ENCODE measurements around the gene TEPSIN.

The TEPSIN gene

DNA sequence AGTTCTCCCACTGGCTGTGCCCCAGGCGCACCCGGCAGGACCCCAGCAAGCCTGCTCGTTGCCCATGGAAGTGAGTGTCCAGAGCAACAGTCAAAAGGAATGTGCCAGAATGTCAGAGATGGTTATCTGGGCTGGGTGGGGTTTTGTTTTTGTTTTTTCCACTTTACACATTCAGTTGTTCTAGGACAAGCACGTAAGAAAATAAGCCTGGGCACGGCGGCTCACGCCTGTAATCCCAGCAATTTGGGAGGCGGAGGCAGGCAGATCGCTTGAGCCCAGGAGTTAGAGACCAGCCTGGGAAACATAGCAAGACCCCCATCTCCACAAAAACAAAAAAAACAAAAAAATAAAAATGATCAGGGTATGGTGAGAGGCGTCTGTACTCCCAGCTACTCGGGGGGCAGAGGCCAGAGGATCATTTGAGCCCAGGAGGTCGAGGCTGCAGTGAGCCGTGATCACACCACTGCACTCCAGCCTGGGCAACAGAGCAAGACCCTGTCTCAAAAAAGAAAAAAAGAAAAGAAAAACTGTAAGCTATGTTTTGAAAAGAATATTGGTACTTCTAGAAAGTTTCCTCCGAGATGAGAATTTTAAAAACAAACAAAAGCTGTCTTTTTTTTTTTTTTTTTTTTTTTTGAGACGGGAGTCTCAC lies 8.6 kb upstream of the TEPSIN start:
- no peak overlapping the region for H3K4me3 ChIP-seq
- no peak for DNase-seq
- H3K36me3 ChIP-seq, result peaks cover 21 to 56% (median 38%) of the 10 kb centered on the region in 3 donors
- H3K4me1 ChIP-seq, result no peaks in the 10 kb centered on the region
- no peaks in the 10 kb centered on the region for H3K9me3 ChIP-seq
- intact Hi-C loops (cut with DNase I; ENCODE audit: low total_unique reads), result no loop called here
- H3K27ac ChIP-seq, result no peak overlapping the region
- TF ChIP-seq, protein P1, sequence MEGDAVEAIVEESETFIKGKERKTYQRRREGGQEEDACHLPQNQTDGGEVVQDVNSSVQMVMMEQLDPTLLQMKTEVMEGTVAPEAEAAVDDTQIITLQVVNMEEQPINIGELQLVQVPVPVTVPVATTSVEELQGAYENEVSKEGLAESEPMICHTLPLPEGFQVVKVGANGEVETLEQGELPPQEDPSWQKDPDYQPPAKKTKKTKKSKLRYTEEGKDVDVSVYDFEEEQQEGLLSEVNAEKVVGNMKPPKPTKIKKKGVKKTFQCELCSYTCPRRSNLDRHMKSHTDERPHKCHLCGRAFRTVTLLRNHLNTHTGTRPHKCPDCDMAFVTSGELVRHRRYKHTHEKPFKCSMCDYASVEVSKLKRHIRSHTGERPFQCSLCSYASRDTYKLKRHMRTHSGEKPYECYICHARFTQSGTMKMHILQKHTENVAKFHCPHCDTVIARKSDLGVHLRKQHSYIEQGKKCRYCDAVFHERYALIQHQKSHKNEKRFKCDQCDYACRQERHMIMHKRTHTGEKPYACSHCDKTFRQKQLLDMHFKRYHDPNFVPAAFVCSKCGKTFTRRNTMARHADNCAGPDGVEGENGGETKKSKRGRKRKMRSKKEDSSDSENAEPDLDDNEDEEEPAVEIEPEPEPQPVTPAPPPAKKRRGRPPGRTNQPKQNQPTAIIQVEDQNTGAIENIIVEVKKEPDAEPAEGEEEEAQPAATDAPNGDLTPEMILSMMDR (IDR thresholded peaks at IDR 0.05), result no peak
- no peaks in the 10 kb centered on the region for H3K27me3 ChIP-seq

DNA sequence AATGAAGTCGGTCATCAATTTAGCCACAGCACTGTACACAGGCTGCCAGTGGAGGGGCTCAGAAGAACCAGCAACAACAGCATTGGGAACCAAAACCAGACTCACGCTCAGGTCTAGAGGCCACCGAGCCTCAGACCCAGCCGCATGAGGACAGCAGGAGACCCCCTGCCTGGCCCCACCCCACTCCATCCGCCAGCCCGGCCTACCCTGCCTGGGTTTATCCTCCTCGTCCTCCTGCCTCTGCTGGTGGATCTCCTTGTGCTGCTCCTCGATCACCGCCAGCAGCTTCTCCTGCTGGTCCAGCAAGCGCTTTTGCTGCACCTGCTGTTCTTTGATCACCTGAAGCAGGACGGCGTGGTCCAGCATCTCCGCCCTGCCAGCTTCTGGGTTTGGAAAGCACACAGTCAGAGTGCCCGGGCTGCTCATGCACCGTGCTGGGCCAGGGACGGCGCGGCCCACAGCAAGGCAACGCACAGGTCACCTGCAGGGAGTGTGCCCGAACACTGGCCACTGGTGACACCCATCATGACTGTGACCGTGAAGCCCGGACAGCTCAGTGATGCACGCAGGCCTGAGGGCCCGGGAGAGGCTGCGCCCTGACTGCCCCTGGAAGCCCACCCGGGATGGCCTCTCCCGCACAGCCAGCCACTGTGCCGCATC lies 8.0 kb upstream of the TEPSIN start:
- Histone ChIP-seq H3K36me3 (peaks cover 17 to 53% (median 31%) of the 10 kb centered on the region in 3 donors), H3K27me3 (no peaks in the 10 kb centered on the region), H3K9me3 (no peaks in the 10 kb centered on the region), H3K27ac (no peak overlapping the region), H3K4me1 (peaks cover 0 to 6% (median 0%) of the 10 kb centered on the region in 4 donors), H3K4me3 (no peak overlapping the region)
- TF ChIP-seq, protein P1 (IDR thresholded peaks at IDR 0.05), result no peak
- no peak for DNase-seq
- intact Hi-C loops (cut with DNase I; ENCODE audit: low total_unique reads), result no loop called here

DNA sequence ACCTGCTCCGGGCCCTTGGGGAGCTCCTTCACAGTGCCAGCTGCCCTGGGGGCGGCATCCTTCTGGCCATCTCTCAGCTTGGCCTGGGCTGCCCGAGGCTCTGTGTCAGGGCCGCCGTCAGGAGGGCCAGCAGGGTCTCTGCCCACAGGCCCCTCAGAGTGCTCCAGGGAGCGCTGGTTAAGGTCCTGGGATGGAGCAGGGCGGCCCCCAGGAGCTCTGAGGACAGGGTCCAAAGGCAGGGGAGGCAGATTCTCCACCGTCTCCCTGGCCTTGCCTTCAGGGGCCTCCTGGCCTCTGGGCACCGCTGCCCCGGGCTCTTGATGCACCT lies 7.5 kb upstream of the TEPSIN start:
- Histone ChIP-seq H3K27ac (no peak overlapping the region), H3K27me3 (no peaks in the 10 kb centered on the region), H3K4me3 (no peak overlapping the region), H3K9me3 (no peaks in the 10 kb centered on the region), H3K36me3 (peaks cover 15 to 53% (median 26%) of the 10 kb centered on the region in 3 donors), H3K4me1 (peaks cover 0 to 11% (median 0%) of the 10 kb centered on the region in 4 donors)
- TF ChIP-seq, protein P1 (IDR thresholded peaks at IDR 0.05), result no peak
- no peak for DNase-seq
- intact Hi-C loops (cut with DNase I; ENCODE audit: low total_unique reads), result no loop called here

DNA sequence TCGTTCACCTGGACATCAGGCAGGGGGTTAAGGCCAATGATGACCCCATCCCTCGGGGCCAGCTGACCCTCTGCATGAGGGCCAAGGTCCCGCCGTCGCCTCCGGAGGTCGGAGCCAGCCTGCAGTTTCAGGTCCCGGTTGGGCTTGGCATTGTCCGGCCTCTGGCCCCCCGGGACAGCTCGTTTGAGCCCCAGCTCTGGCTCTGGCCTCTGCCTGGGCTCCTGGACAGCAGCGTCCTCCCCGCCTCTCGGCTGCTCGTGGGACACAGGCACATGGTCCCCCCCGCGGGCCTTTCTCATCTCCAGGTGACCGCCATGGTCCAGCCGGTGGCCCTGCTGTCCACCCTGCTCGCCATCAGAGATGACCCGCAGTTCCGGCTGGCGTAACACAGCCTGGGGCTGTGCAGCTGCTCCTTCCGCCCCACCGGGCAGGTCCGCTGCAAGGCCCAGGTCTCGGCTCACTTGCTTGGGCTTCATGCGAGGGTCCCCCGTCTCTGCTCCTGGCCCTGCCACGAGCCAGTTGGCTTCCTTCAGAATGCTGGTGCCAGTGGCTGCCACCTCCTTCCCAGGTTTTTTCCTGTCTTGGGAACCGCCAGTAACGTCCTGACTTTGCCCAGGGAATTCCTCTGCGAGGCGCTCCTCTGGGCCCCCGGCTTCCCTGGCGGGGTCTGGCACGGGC lies 6.9 kb upstream of the TEPSIN start:
- DNase-seq, result no peak
- no peaks in the 10 kb centered on the region for H3K9me3 ChIP-seq
- H3K27me3 ChIP-seq, result no peaks in the 10 kb centered on the region
- no peak overlapping the region for H3K27ac ChIP-seq
- peaks cover 11 to 52% (median 21%) of the 10 kb centered on the region in 3 donors for H3K36me3 ChIP-seq
- TF ChIP-seq, protein P1 (IDR thresholded peaks at IDR 0.05), result no peak
- H3K4me3 ChIP-seq, result no peak overlapping the region
- H3K4me1 ChIP-seq, result peaks cover 0 to 14% (median under 1%) of the 10 kb centered on the region in 4 donors
- intact Hi-C loops (cut with DNase I; ENCODE audit: low total_unique reads), result no loop called here

DNA sequence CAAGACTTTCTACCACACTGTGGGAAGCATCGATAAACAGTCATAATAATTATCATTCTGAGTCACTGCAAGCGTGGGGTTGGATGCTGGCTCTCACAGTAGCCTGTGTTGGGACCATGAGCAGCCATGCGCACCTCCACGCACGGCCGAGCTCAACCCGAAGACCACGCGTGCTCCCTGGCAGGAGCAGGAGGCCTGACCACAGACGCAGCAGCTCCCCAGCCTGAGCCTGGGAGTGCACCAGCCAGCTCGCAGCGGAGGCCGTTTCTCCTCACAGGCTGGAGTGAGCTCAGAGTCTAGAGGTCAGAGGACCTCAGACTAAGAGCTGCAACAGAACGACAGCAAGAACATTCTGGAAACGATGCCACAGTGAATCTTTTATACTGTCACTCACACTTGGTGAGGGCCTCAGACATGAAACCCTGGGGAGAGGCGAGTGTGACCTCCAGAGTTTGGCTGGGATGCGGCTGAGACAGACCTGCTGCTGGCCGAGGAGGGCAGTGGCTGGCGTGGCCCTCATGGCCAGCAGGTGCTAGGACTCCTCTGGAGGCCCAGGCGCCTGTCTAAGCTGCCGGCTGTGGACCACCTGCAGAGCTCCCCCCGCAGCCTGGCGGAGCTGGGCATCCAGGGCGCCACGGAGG lies 6.3 kb upstream of the TEPSIN start:
- H3K4me1 ChIP-seq, result peaks cover 0 to 21% (median 5%) of the 10 kb centered on the region in 4 donors
- no peaks in the 10 kb centered on the region for H3K27me3 ChIP-seq
- H3K36me3 ChIP-seq, result peaks cover 5 to 46% (median 15%) of the 10 kb centered on the region in 3 donors
- TF ChIP-seq, protein P1 (IDR thresholded peaks at IDR 0.05), result no peak
- H3K9me3 ChIP-seq, result no peaks in the 10 kb centered on the region
- no peak for DNase-seq
- intact Hi-C loops (cut with DNase I; ENCODE audit: low total_unique reads), result no loop called here
- no peak overlapping the region for H3K4me3 ChIP-seq
- H3K27ac ChIP-seq, result no peak overlapping the region

Data from tibial artery (tissue), 4 donors.